ENCODE measurements around the gene CEMIP.

The CEMIP gene

GRCh38 chr15:80830677-80831076 lies 51.5 kb downstream of the CEMIP start:
- DNase-seq = no peak

- no peak for DNase-seq
These were observed 52.0 kb downstream of the CEMIP start for GRCh38 chr15:80831192-80831591.

- DNase-seq = no peak
These were observed 52.5 kb downstream of the CEMIP start for GRCh38 chr15:80831606-80832224.

GRCh38 chr15:80832686-80833085 lies 53.5 kb downstream of the CEMIP start:
- no peak for DNase-seq

GRCh38 chr15:80834402-80834801 lies 55.2 kb downstream of the CEMIP start:
- no peak for DNase-seq

- no peak for DNase-seq
These were observed 55.7 kb downstream of the CEMIP start for GRCh38 chr15:80834906-80835305.

GRCh38 chr15:80835336-80835735 lies 56.2 kb downstream of the CEMIP start:
- no peak for DNase-seq

GRCh38 chr15:80836223-80836622 lies 57.1 kb downstream of the CEMIP start:
- no peak for DNase-seq

- no peak for DNase-seq
These were observed 57.8 kb downstream of the CEMIP start for GRCh38 chr15:80837006-80837405.

- no peak for DNase-seq
These were observed 58.8 kb downstream of the CEMIP start for GRCh38 chr15:80838012-80838411.

GRCh38 chr15:80838666-80839065 lies 59.5 kb downstream of the CEMIP start:
- DNase-seq = no peak

- DNase-seq = no peak
These were observed 60.6 kb downstream of the CEMIP start for GRCh38 chr15:80839764-80840130.

- DNase-seq = no peak
These were observed 61.3 kb downstream of the CEMIP start for GRCh38 chr15:80840182-80841130.

GRCh38 chr15:80841541-80841940 lies 62.4 kb downstream of the CEMIP start:
- no peak for DNase-seq

GRCh38 chr15:80844011-80844732 lies 65.0 kb downstream of the CEMIP start:
- DNase-seq = no peak

GRCh38 chr15:80846031-80846815 lies 67.1 kb downstream of the CEMIP start:
- DNase-seq = no peak

- DNase-seq = no peak
These were observed 70.1 kb downstream of the CEMIP start for GRCh38 chr15:80849308-80849707.

- no peak for DNase-seq
These were observed 71.8 kb downstream of the CEMIP start for GRCh38 chr15:80850941-80851451.

GRCh38 chr15:80852676-80853075 lies 73.5 kb downstream of the CEMIP start:
- DNase-seq = no peak

GRCh38 chr15:80854104-80854503 lies 74.9 kb downstream of the CEMIP start:
- no peak for DNase-seq

- DNase-seq = no peak
These were observed 76.0 kb downstream of the CEMIP start for GRCh38 chr15:80855206-80855605.

GRCh38 chr15:80856400-80856799 lies 77.2 kb downstream of the CEMIP start:
- no peak for DNase-seq

Data from activated CD4-positive, CD25-positive, alpha-beta regulatory T cell (primary cell).